AG10803 (cell line): Measurements from ENCODE around the gene CHKA.
A peak's percentile ranks its signal among the peaks of the same experiment; 100 is the strongest.

Experiments
- DNase-seq: peaks from one replicate; pipeline ENCODE4 v3.0.0; 2010; ENCODE audit warnings: low read depth
- H3K4me3 ChIP-seq: 2 replicates; pipeline ENCODE4 v1.5.1; 2011; ENCODE audit warnings: mild to moderate bottlenecking, low read length, control low read depth
- TF ChIP-seq, protein P1 (sequence below): conservative IDR thresholded peaks from 2 replicates; pipeline ENCODE4 v1.5.1; 2011; ENCODE audit warnings: mild to moderate bottlenecking, low read length, control low read depth, inconsistent platforms

Gene CHKA

GRCh38 chr11:68028802-68029545 lies 92.2 kb downstream of the CHKA start:
- DNase-seq: peak; percentile 53
- H3K4me3 ChIP-seq: no peak overlapping the region
- TF ChIP-seq, protein P1, sequence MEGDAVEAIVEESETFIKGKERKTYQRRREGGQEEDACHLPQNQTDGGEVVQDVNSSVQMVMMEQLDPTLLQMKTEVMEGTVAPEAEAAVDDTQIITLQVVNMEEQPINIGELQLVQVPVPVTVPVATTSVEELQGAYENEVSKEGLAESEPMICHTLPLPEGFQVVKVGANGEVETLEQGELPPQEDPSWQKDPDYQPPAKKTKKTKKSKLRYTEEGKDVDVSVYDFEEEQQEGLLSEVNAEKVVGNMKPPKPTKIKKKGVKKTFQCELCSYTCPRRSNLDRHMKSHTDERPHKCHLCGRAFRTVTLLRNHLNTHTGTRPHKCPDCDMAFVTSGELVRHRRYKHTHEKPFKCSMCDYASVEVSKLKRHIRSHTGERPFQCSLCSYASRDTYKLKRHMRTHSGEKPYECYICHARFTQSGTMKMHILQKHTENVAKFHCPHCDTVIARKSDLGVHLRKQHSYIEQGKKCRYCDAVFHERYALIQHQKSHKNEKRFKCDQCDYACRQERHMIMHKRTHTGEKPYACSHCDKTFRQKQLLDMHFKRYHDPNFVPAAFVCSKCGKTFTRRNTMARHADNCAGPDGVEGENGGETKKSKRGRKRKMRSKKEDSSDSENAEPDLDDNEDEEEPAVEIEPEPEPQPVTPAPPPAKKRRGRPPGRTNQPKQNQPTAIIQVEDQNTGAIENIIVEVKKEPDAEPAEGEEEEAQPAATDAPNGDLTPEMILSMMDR: no peak

DNA sequence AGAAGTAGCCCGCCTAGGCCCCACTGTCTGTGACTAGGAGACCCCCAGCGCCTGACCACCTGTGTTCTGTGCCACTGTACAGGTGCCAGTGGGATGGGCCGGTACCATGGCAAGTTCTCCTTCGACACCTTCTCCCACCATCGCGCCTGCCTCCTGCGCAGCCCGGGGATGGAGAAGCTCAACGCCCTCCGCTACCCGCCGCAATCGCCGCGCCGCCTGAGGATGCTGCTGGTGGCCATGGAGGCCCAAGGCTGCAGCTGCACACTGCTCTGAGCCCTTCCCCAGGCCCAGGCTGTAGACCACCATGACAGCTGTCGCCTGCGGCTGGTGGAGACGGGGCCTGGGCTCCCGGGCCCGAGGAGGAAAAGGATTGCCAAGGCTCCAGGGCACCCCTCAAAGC lies 93.5 kb downstream of the CHKA start:
- DNase-seq: no peak
- TF ChIP-seq, protein P1: no peak
- H3K4me3 ChIP-seq: no peak overlapping the region

DNA sequence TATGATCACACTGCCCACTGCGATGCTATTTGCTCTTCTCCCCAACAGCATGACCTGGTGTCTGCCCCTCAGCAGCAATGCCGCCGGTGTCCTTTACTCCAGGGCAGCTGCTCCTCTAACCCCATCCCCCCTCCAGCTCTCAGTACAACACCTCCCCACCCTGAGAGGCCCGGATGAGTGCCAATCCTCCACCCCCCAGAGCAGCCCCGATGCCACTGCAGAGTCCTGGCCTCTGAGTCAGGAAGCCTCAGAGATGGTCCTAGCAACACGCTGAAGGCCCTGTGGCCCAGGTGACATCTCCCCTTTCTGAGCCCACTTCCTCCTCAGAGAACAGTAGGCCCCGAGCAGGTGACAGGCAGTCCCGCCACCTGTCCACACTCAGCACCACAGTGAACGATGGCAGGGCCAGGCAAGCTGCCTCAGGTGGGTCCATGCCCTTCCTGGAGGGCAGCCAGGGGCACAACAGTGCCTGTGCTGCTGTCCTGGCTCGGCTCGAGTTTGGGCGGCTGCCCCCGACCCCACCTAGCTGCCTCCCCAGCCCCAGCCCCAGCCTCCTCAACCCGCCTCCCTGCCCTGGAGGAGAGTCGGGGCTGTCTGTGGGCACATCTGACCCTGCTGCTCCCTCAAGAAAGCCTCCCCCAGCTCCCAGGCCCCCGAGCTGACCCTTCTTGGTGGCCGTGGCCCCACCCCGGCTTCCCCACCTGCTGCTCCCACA lies 94.6 kb downstream of the CHKA start:
- H3K4me3 ChIP-seq: no peak overlapping the region
- no peak for DNase-seq
- TF ChIP-seq, protein P1: no peak

GRCh38 chr11:68025047-68025446 lies 96.1 kb downstream of the CHKA start:
- DNase-seq: no peak

GRCh38 chr11:68024508-68024907 lies 96.7 kb downstream of the CHKA start:
- DNase-seq: no peak
- TF ChIP-seq, protein P1: no peak
- H3K4me3 ChIP-seq: no peak overlapping the region

More at GRCh38 chr11:68025047-68025446, 96.1 kb downstream of the CHKA start:
- no peak overlapping the region for H3K4me3 ChIP-seq
- TF ChIP-seq, protein P1: no peak

- DNase-seq: no peak
- H3K4me3 ChIP-seq: no peak overlapping the region
- TF ChIP-seq, protein P1: no peak
Measured at GRCh38 chr11:68022531-68022930, 98.7 kb downstream of the CHKA start.
